COLO668 (cell line): ENCODE measurements around the gene TRPT1.

Experiments
- DNase-seq: peaks from one replicate; lab custom pipeline; 2025; ENCODE audit not compliant: unreplicated experiment; lab: John Stamatoyannopoulos, UW

The TRPT1 gene

DNA sequence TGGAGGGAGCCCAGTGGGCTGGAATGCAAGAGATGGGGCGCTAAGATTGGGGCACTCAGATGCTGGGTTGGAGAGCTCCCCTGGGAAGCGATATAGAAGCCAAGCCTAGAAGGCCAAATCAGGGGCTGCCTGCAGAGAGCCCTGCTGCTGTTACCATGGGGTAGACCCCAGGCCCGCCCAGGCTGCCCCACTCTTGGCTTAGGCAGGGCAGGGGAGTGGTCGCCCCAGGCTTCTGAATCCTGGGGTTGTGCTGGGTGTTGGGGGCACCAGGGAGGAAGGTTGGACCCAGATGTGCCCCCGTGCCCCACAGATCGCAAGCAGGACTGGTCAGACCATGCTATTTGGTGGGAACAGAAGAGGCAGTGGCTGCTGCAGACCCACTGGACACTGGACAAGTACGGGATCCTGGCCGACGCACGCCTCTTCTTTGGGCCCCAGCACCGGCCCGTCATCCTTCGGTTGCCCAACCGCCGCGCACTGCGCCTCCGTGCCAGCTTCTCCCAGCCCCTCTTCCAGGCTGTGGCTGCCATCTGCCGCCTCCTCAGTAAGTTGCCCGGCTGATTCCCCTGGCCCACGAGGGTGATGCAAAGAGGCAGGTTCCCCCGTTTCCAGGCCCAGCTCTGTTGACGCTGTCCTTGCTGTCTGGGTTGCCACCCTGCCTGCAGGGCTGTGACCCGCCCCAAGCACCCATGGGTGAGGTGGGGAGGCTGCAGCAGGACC, 15.5 kb downstream of the TRPT1 start:
- DNase-seq: no peak

DNA sequence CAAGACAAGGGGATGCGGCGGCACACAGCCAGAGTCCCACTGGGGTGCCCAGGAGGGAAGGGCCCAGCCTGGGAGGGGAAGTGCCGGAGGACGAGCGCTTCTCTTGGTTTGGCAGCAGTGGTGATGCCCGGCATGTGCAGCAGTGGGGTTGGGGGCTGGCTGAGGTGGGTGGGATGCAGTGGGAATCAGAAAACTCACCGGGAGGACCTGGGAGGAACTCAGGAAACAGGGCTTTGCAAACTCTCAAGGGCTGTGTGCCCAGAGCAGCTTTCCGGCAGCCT, 16.5 kb downstream of the TRPT1 start:
- no peak for DNase-seq

DNA sequence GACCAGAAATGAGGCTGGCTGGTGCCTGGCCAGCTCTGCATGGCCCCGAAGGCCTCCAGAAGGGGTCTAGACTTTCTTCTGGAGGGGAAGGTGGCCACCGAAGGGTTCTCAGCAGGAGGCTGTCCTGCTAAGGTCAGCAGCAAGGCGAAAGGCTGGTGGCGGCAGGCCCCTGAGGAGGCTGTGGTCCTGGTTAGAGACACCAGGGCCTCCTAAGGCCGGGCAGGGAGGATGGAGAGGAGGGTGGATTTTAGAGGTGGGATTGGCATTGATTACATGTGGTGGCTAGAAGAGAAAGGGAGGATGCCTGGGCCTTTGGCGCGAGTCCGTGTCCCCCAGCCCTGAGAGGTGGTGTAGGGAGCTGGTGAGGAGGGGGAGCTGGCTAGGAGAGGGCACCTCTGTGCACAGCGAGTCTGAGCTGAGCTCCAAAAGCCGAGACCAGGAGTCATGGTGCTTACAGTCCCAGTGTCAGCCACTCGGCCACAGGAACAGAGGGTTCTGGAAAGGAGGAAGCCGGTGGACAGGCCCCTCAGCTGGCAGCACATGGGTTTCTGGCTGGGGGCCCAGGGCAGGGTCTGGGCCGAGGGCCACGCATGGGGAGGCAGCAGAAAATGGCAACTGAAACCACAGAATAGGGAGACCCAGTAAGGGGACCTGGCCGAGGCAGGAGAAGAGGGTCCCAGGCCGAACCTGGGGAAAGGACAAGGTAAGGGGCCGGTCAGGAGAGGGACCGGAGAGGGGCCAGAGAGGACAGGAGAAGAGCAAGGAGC, 17.0 kb downstream of the TRPT1 start:
- DNase-seq: no peak

DNA sequence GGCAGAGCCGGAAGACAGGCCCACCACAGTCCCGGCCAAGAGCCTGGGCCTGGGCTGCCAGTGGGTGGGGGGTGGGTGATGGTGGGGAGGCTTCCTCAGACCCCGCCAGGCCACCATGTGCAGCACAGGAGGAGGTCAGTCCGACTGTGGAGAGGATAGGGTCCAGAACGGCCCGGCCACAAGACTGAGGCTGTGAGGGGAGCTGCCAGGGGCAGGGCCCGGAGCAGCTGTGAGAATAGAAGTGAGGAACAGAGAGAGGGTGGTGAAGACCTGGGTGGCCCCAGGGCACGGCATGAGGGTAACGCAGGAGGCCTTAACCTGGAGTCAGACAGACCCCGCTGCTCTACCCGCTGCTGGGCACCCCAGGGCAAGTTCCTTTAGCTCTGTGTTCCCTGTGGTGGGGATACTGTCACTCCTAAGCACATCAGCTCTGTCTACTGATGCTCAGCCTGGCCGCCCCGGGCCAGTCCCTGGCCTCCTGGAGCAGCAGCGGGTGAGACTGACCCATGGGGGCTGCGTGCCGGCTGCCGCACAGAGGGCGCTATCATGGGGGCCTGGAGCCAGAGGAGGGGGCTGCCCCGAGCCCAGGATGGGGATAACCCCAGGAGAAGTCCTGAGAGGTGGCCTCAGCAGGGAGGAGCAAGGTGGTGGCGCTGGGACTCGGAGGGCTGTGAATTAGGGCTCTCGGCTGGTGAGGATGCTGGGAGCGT, 17.7 kb downstream of the TRPT1 start:
- no peak for DNase-seq

DNA sequence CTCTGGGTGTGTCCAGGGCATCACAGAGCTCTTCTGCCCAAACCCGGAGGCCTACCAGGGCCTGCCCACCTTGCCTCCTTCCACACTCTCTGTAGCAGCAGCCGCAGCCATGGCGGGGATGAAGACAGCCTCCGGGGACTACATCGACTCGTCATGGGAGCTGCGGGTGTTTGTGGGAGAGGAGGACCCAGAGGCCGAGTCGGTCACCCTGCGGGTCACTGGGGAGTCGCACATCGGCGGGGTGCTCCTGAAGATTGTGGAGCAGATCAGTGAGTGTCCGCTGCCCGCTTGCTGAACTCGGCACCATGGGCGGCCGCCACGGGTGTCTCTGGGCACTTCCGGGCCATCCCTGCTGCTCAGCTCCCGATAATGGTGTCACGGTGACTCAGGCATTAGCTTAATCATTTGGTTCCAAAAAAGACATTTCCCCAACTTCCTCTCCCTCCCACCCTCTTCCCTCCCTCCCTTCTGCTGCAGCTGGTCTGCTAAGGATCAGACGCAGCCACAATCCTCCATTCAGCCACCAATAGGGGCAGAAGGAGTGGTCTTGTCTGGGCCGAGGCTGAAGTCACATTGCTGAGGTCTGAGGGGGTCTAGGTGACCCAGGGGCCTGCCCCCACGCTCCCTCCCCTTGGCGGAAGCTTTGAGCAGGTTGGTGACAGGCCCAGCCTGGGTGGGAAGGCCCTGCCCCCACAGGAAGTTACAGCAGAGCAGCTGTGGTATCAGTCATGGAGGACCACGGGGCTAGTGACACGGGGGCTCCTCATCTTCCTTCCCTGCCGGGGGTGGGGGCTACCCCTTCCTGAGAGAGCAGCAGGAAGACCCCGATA, 18.5 kb downstream of the TRPT1 start:
- DNase-seq: no peak

DNA sequence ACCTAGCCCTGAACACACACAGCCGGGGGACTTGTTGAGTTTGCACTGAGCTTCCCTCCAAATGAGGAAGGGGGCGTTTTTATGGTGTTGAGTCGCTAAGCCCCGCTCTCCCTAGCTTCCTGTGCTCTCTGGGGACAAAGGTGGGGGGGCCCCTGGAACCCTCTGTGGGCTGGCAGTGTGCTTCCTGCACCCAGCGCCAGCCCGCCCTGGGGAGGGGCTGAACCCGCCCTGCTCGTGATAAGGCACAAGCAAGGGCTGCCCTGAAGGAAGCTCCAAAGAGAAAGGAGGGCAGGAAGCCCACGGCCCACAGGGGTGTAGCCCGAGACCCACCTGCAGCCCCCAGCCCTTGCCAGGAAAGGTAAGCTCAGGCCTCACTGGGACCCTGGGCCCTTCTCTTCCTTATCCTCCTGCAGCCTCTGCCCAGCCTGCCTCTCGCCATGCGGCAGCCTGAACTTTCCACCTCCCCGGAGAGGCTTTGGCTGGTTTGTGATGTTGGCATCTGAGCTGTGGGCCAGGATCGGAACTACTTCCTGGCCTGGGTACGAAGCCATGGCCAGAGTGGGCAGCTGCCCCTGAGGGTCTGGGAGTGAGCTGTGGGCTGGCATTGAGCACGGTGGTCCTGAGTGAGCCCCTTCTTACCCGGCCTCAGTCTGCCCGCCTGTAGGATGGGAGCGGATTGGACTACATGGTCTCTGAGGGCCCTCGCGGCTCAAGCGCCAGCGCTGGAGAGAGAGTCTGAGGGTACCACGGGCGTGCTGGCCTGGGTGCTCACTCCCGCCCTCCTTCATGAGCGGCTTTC, 19.3 kb downstream of the TRPT1 start, which contains the start of gene FERMT3:
Gene FERMT3 (plus strand): TSS at position 265 of the 799 bp plus-strand sequence. CDS start 644 bp downstream, outside the sequence.
- DNase-seq: no peak

DNA sequence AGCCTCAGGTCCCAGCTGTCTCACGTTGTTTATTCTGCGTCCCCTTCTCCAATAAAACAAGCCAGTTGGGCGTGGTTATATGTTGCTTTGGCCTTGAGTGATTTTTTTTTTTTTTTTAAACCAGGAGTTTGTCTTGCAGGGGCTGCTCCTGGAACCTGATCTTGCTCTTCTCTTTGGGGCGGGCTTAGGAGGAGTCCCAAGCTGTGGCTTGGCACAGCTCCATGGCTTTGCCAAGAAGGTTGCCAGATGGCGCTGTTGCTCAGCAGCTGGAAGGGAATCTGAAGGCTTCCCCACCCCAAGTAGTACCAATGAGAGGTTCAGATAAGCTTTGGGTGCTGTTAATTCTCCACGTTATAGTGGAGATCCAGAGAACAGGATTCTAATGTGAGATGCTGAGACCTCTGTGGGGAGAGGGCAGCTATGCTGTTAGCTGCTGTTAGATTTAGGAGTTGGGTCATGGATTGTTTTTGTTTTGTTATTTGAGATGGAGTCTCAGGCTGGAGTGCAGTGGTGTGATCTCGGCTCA, 21.5 kb downstream of the TRPT1 start:
- DNase-seq: peak; percentile 64

DNA sequence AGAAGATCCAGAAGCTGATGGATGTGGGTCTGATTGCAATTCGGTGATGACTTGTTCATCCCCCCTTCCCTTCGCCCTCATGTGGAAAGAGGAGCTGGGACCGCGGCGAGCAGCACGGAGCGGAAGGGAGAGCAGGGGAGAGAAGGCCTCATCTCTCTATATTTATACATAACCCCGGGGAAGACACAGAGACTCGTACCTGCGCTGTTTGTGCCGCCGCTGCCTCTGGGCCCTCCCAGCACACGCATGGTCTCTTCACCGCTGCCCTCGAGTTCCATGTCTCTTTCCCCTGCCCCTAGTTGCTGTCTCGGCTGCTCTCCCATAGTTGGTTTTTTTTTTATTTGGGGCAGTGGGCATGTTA, 21.9 kb downstream of the TRPT1 start:
- DNase-seq: no peak

DNA sequence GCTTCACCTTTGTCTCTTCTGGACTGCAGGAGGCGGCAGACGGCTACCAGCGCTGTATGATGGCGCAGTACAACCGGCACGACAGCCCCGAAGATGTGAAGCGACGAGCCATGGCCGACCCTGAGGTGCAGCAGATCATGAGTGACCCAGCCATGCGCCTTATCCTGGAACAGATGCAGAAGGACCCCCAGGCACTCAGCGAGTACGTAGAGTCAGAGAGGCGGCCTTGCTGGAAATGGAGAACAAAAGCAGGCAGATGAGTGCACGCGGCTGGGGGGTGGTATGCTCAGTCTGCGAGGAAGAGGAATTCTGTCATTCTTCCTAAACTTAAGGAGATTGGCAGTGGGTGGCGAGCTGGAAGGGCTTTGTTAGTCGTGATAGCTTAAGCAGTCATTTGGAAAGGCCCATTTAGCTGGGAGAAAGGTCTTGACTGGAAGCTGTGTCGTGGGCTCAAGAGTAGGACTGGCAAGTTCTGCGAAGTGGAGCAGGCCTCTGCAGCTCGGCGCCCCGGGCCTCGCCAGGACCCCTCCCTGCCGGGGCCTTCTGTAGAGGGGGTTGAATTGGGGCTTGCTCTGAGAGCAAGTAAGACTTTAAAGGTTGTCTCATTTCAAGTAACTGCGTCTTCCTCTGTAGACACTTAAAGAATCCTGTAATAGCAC, 22.4 kb downstream of the TRPT1 start:
- DNase-seq: no peak

DNA sequence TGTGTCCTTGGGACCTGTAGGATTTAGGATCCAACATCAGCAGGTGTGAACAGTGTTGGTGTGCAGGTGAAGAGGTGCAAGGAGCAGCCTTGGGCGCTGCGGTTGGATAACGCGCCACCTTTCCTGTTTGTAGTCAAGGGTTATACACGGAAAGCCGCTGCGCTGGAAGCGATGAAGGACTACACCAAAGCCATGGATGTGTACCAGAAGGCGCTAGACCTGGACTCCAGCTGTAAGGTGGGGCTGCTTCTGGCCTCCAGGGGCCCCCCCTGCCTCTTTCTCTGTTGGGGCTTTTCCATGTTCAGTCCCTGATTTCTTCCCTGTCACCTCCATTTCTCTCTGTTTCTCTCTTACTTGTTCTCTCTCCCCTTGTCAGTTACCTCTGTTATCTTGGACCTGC, 23.0 kb downstream of the TRPT1 start:
- no peak for DNase-seq

DNA sequence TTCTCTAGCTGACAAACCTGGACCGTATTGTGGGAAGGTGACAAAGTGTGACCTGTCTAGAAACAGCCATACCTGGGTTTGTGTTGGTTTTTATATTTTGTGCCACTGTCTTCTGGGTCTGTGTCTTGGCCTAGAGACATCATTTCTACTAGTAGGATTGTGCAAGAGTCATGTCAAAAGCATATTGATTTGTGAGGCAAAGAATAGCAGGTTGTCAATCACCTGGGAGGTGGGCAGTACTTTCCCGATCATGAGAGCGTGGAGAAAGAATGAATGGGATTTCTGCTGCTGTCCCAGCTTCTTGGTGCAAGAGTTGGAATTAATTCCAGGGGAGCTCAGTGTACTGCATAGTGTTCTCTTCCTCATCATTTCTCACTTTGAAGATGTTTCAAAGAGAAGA, 24.4 kb downstream of the TRPT1 start:
- no peak for DNase-seq

DNA sequence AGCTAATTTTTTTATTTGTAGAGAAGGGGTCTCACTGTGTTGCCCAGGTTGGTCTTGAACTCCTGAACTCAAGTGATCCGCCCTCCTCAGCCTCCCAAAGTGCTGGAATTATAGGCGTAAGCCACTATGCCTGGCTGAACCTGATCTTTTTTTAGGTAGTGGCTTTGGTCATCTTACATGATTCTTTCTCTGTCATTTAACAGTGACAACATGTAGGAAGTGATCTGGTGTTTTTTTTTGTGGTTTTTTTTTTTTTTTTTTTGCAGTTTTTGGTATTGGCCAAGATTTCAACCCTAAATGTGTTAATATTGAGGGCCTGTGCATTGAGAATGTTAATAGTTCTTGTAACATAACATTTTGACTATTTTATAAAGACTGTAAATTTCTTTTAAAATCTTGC, 27.5 kb downstream of the TRPT1 start:
- DNase-seq: no peak

DNA sequence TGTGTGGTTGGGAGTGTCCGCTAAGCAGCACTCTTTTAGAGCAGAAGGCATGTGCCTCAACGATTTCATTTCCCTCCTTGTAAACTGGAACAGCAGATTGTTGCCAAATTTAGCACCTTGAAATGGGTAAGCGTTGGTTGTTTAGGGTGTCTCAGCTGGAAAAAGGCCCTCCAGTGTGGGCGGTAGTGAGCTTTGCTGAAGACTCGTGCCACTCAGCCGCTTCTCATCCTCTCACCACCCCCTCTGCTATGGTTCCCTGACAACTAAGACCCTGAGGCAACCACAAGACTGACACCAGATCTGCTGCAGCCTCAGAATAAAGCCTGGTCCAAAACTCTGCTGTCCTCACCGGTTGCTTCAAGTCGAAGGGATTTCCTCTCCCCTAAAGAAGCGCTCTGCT, 29.4 kb downstream of the TRPT1 start:
- no peak for DNase-seq

DNA sequence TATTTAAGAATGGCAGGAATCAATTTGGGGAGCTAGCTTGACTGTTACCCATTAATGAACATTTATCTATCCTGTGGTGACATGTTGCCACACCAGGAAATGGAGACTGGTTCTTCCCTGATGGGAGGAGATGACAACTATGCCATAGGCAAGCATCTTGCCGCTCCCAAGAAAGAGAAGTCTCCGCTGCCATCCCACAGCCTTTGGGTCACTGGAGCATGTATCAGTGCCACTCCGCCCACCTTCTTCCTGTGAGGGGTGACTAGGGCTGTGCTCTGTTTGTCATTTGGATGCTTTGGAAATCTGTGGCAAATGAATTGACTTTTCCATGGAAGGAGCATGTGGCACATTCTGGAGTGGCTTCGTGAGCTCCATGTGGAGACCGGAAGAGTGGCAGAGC, 33.6 kb downstream of the TRPT1 start:
- no peak for DNase-seq

DNA sequence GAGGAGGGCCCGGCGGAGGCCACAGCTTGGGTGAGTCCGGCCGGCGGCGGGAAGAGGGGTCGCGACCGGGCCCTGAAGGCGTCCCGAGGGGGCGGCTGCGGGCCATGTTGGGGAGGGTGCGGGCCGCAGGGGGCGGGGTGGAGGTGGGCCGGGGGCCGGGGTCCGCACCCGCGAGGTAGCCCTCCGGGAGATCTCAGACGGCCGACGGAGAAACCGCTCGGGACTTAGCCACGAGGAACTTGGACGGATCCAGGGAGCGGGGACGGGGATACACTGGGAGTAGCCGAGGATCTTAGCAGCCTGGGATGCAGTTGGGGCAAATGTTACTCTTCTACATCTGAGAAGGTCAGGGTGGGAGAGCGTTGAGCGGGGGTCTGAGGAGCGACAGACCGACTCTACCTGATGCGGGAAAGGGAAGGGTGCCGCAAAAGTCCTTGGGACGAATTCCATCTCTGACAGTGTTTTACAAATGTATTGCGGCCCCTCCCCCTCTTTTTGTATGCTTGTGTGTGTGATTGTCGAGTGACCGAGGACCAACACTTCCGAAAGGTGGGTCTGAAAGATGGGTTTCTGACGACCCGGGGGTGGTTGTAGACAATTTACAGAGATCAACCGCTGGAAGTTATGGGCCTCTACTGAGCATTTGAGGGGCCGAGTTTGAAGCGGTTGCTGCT, 39.4 kb downstream of the TRPT1 start:
- DNase-seq: no peak

DNA sequence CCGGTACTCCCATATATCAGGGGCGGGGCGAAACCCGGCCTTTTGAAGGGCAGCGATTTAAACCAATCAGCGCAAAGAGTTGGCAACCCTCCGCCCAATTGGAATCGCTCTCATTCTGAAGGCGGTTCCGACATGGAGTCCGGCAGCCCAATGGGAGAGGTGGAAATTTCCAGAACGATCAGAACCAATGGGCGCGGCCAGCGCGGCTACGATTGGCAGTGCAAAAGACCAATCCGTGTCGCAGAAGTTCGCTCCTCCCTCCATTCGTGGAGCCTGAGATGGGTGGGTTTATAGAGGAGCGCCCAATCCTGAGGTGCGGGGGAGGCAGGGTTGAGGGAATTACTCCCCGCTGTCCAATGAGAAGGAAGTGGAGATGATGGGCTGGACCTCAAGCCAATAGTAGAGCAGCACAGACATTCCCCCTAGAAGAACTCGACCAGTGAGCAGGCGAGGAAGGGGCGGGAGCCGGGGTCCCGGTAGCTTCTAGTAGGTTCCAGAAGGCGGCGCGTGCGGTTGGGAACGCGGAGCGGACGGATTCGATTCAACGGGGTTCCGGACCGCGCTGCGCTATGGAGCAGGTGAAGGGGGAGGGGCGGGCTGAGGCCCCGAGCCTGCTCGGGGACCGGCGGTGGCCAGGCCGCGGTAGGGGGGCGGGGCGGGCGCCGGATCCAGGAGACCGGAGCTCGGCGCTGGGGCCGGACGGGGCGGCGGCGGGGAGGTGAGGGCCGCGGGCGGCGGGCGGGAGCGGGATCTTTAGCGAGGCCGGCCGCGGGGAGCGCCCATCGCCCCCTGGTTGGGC, 40.1 kb downstream of the TRPT1 start, which contains the start of gene STIP1:
Gene STIP1 (plus strand): TSS at position 479 of the 799 bp plus-strand sequence. CDS start 91 bp downstream, at position 570.
- peak; percentile 100 for DNase-seq

DNA sequence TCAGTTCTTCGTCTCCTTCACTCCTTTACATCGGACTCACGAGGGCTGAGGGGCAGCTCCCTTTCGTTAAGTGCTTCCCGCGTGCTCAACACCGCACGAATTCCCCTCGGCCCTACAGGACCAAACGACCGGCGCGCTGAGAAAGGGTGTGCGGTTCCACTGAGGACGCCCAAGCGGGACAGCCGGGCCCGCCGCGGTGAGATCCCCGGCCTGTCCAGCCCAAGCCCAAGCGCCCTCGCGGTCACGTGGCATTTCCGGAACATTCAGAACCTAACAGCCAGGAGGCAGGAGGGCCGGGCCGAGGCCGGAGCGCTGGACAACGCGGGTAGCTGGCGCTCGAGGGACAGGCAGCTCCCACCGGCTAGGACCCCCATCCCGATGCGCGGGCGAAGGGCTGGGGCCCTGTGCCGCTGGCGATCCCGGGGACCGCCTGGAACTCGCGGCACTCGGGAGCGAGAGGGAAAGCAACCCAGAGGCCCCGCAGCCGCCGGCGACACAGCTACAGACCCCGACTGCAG, 40.8 kb downstream of the TRPT1 start:
- DNase-seq: peak; percentile 86

DNA sequence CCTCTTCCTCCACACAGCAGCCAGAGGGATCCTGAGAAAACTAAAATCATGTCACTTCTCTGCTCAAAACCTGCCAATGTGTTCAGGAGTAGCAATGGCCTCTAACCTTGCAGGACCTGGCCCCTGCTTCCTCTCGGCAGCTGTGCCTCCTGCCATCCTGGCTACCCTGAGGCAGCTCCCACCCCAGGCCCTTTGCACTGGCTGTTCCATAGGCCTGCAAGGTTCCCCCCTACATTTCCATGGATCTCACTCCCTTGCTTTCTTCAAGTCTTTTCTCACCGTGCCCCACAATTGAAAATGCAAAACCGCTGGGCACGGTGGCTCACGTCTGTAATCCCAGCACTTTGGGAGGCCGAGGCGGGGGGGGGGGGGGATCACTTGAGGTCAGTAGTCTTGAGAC, 42.1 kb downstream of the TRPT1 start:
- no peak for DNase-seq
